CD14-positive monocyte (primary cell): Measurements from ENCODE around the gene USP47. TPM values are rescaled to one million over a fixed set of nuclear protein-coding genes. Genes with fewer than 3 reads are reported as not detected.

Experiments used
- DNase-seq, 3 donors: peaks; one replicate each; pipeline ENCODE4 v3.0.0-alpha.2; 2011 to 2022
- H2AFZ ChIP-seq: 2 replicates; pipeline ENCODE4 v1.6.0; 2012; ENCODE audit warnings: mild to moderate bottlenecking, low read depth, low read length, inconsistent platforms; ENCODE audit not compliant: insufficient read depth, poor library complexity, severe bottlenecking
- H3K27ac ChIP-seq, 2 donors: 1 replicate in 1 of 2; 2 replicates in 1 of 2; pipeline ENCODE4 v1.5.1; 2012 to 2013; ENCODE audit warnings: low read length in 2 of 2, control low read depth in 1 of 2, inconsistent platforms in 1 of 2, low read depth in 1 of 2, mild to moderate bottlenecking in 1 of 2
- H3K27me3 ChIP-seq, 2 donors: one replicate each; pipeline versions ENCODE4 v1.6.0 to v1.6.1; 2011 to 2013; ENCODE audit warnings: low read length in 2 of 2; ENCODE audit not compliant: control insufficient read depth in 2 of 2, insufficient read depth in 2 of 2
- H3K36me3 ChIP-seq, 2 donors: replicated peaks in 1 of 2; 1 replicate in 1 of 2; 2 replicates in 1 of 2; pipeline versions ENCODE4 v1.5.1 to v1.6.1; 2012 to 2013; ENCODE audit warnings: low read length in 2 of 2, control low read depth in 1 of 2, inconsistent platforms in 1 of 2, mild to moderate bottlenecking in 1 of 2; ENCODE audit not compliant: insufficient read depth in 2 of 2, control insufficient read depth in 1 of 2
- H3K4me1 ChIP-seq, 2 donors: 1 replicate in 1 of 2; 2 replicates in 1 of 2; pipeline versions ENCODE4 v1.5.1 to v1.6.1; 2012 to 2013; ENCODE audit warnings: low read length in 2 of 2, control low read depth in 1 of 2, inconsistent platforms in 1 of 2, mild to moderate bottlenecking in 1 of 2, moderate library complexity in 1 of 2; ENCODE audit not compliant: insufficient read depth in 2 of 2, control insufficient read depth in 1 of 2
- H3K4me2 ChIP-seq: replicated peaks from 2 replicates; pipeline ENCODE3; 2012; ENCODE audit warnings: low read length, moderate library complexity, mild to moderate bottlenecking; ENCODE audit not compliant: poor library complexity, severe bottlenecking; ENCODE audit errors: extremely low read depth
- H3K4me3 ChIP-seq, 3 experiments: fragments of 200-600 bp in 1 of 3; sonication (generic) in 1 of 3; replicated peaks in 1 of 3; 1 replicate in 2 of 3; 2 replicates in 1 of 3; pipeline ENCODE4 v1.5.1; 2011 to 2013; ENCODE audit warnings: low read length in 3 of 3, mild to moderate bottlenecking in 3 of 3, control low read depth in 2 of 3, low read depth in 2 of 3, inconsistent platforms in 1 of 3, moderate library complexity in 1 of 3
- H3K79me2 ChIP-seq: 2 replicates; pipeline ENCODE4 v1.6.0; 2012; ENCODE audit warnings: mild to moderate bottlenecking, control low read depth, inconsistent platforms, low read length, moderate library complexity; ENCODE audit not compliant: insufficient read depth
- H3K9ac ChIP-seq: 2 replicates; pipeline ENCODE4 v1.6.0; 2017; ENCODE audit warnings: low read length, mild to moderate bottlenecking; ENCODE audit not compliant: insufficient read depth, poor library complexity, severe bottlenecking
- H3K9me3 ChIP-seq, 2 donors: replicated peaks in 1 of 2; 1 replicate in 1 of 2; 2 replicates in 1 of 2; pipeline versions ENCODE4 v1.5.1 to v1.6.1; 2012 to 2013; ENCODE audit warnings: low read length in 2 of 2, control low read depth in 1 of 2; ENCODE audit not compliant: control insufficient read depth in 1 of 2, insufficient read depth in 1 of 2
- H4K20me1 ChIP-seq: 2 replicates; pipeline ENCODE4 v1.6.0; 2012; ENCODE audit warnings: mild to moderate bottlenecking, low read length, control low read depth, moderate library complexity; ENCODE audit not compliant: insufficient read depth
- H3K27ac Mint-ChIP-seq, 7 donors: one replicate each; pipeline ENCODE4 v1.8.0; 2020; ENCODE audit warnings: mild to moderate bottlenecking in 7 of 7, mixed read lengths in 7 of 7, moderate library complexity in 6 of 7, inconsistent platforms in 2 of 7
- H3K27me3 Mint-ChIP-seq, 3 donors: one replicate each; pipeline ENCODE4 v1.8.0; 2021 to 2022; ENCODE audit warnings: low read depth in 3 of 3, mild to moderate bottlenecking in 3 of 3, mixed read lengths in 3 of 3, moderate library complexity in 3 of 3, inconsistent platforms in 1 of 3
- H3K36me3 Mint-ChIP-seq, 2 donors: one replicate each; pipeline ENCODE4 v1.8.0; 2020; ENCODE audit warnings: mixed read lengths in 2 of 2, inconsistent platforms in 1 of 2, mild to moderate bottlenecking in 1 of 2
- H3K4me1 Mint-ChIP-seq: one replicate; pipeline ENCODE4 v1.8.0; 2020; ENCODE audit warnings: mild to moderate bottlenecking, mixed read lengths
- H3K4me3 Mint-ChIP-seq, 2 donors: one replicate each; pipeline ENCODE4 v1.8.0; 2020; ENCODE audit warnings: mild to moderate bottlenecking in 2 of 2, mixed read lengths in 2 of 2, moderate library complexity in 1 of 2
- H3K9me3 Mint-ChIP-seq, 7 donors: one replicate each; pipeline ENCODE4 v1.8.0; 2020 to 2022; ENCODE audit warnings: mixed read lengths in 7 of 7, mild to moderate bottlenecking in 6 of 7, moderate library complexity in 6 of 7, inconsistent platforms in 2 of 7
- WGBS: methylation state at CpG from one replicate; pipeline ENCODE4 v1.1.5; 2013; ENCODE audit warnings: missing lambda C conversion rate; ENCODE audit not compliant: insufficient coverage; 5-methylcytosine and 5-hydroxymethylcytosine counted together
- intact Hi-C, 2 donors: fragments of 100-400 bp; cut with micrococcal nuclease; formaldehyde crosslinking; loops; one replicate each; pipeline versions ENCODE4 v1.15.0 to v1.15.1; 2023
- polyA plus RNA-seq, 3 donors: library from polyadenylated mRNA; depleted of rRNA in 1 of 3; unstranded in 2 of 3; stranded (reverse) in 1 of 3; fragments of 300-500 nt in 2 of 3; fragments of >200 nt in 1 of 3; fragmentation: Illumina TruSeq in 2 of 3; gene quantifications; 1 replicate in 2 of 3; 2 replicates in 1 of 3; pipeline ENCODE4 v1.2.3, GENCODE V29; 2012 to 2021
- TF ChIP-seq, protein P1 (sequence below): fragments of 200-600 bp; IDR thresholded peaks from one replicate; pipeline ENCODE4 v1.8.0; 2022; ENCODE audit warnings: antibody characterized with exemption, mild to moderate bottlenecking

The USP47 gene
- polyA plus RNA-seq, 3 donors, result 8.1 to 17.5 (median 10.5) TPM

DNA sequence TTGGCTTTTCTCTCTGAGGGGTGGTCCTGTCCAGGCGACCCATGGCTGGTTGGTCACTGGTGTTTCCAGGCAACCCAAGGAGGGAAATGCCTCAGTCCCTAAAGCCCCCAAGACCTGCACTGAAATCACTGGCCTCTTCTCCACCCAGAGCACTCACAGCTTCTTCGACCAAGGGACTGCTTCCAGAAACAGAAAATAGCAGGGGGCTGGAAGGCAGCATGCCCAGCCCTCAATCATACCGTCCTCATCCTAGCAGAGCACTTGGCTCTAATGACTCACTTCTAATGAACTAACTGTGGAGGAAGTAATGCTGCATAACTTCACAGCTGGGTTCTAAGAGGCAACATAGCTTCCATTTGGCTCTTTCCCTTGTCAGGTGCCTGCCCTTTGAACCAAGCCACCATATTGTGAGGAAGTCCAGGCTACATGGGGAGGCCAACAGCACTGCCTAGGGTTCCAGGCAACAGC, 139.1 kb downstream of the USP47 start:
- H3K27ac Mint-ChIP-seq, result no peak overlapping the region
- H3K4me3 ChIP-seq, result no peak overlapping the region
- H3K9me3 ChIP-seq, result peaks cover 0 to 7% of the 10 kb centered on the region in 2 donors
- H2AFZ ChIP-seq, result no peak overlapping the region
- no peak overlapping the region for H3K9ac ChIP-seq
- H4K20me1 ChIP-seq, result no peaks in the 10 kb centered on the region
- H3K36me3 Mint-ChIP-seq, result no peaks in the 10 kb centered on the region
- intact Hi-C loops, result no loop called here
- TF ChIP-seq, protein P1, sequence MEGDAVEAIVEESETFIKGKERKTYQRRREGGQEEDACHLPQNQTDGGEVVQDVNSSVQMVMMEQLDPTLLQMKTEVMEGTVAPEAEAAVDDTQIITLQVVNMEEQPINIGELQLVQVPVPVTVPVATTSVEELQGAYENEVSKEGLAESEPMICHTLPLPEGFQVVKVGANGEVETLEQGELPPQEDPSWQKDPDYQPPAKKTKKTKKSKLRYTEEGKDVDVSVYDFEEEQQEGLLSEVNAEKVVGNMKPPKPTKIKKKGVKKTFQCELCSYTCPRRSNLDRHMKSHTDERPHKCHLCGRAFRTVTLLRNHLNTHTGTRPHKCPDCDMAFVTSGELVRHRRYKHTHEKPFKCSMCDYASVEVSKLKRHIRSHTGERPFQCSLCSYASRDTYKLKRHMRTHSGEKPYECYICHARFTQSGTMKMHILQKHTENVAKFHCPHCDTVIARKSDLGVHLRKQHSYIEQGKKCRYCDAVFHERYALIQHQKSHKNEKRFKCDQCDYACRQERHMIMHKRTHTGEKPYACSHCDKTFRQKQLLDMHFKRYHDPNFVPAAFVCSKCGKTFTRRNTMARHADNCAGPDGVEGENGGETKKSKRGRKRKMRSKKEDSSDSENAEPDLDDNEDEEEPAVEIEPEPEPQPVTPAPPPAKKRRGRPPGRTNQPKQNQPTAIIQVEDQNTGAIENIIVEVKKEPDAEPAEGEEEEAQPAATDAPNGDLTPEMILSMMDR, result no peak
- H3K27me3 Mint-ChIP-seq, result peaks cover 0 to 5% (median 1%) of the 10 kb centered on the region in 3 donors
- DNase-seq, result no peak
- no peaks in the 10 kb centered on the region for H3K27me3 ChIP-seq
- H3K27ac ChIP-seq, result no peak overlapping the region
- no peaks in the 10 kb centered on the region for H3K4me1 ChIP-seq
- no peaks in the 10 kb centered on the region for H3K36me3 ChIP-seq
- H3K79me2 ChIP-seq, result no peaks in the 10 kb centered on the region
- no peak overlapping the region for H3K4me3 Mint-ChIP-seq
- peaks cover 7% of the 10 kb centered on the region for H3K4me1 Mint-ChIP-seq
- H3K4me2 ChIP-seq, result no peak overlapping the region
- peaks cover 0 to 11% (median 3%) of the 10 kb centered on the region in 7 donors for H3K9me3 Mint-ChIP-seq
- WGBS, result 100% methylated on average over 1 of the region's 3 CpGs

- H3K27me3 Mint-ChIP-seq, result peaks cover 0 to 5% (median 1%) of the 10 kb centered on the region in 3 donors
- no peaks in the 10 kb centered on the region for H3K79me2 ChIP-seq
- DNase-seq, result no peak
- H3K4me1 Mint-ChIP-seq, result peaks cover 7% of the 10 kb centered on the region
- peak overlapping the region in 1 of 7 donors; percentile 88 for H3K27ac Mint-ChIP-seq
- H3K9me3 Mint-ChIP-seq, result peaks cover 0 to 11% (median 3%) of the 10 kb centered on the region in 7 donors
- no peak overlapping the region for H3K4me2 ChIP-seq
- H3K36me3 Mint-ChIP-seq, result no peaks in the 10 kb centered on the region
- no peak overlapping the region for H3K27ac ChIP-seq
- no peak overlapping the region for H3K4me3 ChIP-seq
- H3K4me1 ChIP-seq, result no peaks in the 10 kb centered on the region
- no peaks in the 10 kb centered on the region for H3K36me3 ChIP-seq
- H4K20me1 ChIP-seq, result no peaks in the 10 kb centered on the region
- TF ChIP-seq, protein P1, result no peak
- no peaks in the 10 kb centered on the region for H3K27me3 ChIP-seq
- WGBS, result 100% methylated on average over 3 of the region's 5 CpGs
- no peak overlapping the region for H3K9ac ChIP-seq
- peaks cover 0 to 7% of the 10 kb centered on the region in 2 donors for H3K9me3 ChIP-seq
- no peak overlapping the region for H3K4me3 Mint-ChIP-seq
- intact Hi-C loops, result no loop called here
- H2AFZ ChIP-seq, result no peak overlapping the region
Observed at GRCh38 chr11:11981364-11981763, 139.6 kb downstream of the USP47 start.
